Measurements from ENCODE around the gene FMN1.

- TF ChIP-seq, protein P1, sequence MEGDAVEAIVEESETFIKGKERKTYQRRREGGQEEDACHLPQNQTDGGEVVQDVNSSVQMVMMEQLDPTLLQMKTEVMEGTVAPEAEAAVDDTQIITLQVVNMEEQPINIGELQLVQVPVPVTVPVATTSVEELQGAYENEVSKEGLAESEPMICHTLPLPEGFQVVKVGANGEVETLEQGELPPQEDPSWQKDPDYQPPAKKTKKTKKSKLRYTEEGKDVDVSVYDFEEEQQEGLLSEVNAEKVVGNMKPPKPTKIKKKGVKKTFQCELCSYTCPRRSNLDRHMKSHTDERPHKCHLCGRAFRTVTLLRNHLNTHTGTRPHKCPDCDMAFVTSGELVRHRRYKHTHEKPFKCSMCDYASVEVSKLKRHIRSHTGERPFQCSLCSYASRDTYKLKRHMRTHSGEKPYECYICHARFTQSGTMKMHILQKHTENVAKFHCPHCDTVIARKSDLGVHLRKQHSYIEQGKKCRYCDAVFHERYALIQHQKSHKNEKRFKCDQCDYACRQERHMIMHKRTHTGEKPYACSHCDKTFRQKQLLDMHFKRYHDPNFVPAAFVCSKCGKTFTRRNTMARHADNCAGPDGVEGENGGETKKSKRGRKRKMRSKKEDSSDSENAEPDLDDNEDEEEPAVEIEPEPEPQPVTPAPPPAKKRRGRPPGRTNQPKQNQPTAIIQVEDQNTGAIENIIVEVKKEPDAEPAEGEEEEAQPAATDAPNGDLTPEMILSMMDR (conservative IDR thresholded peaks at IDR 0.05): no peak
- TF ChIP-seq EZH2 (IDR thresholded peaks at IDR 0.05; ENCODE audit: low read depth): no peak
These were observed 369.3 kb downstream of the FMN1 start for GRCh38 chr15:32825219-32825618.
